ENCODE data around the gene ZKSCAN8.

Gene ZKSCAN8

DNA sequence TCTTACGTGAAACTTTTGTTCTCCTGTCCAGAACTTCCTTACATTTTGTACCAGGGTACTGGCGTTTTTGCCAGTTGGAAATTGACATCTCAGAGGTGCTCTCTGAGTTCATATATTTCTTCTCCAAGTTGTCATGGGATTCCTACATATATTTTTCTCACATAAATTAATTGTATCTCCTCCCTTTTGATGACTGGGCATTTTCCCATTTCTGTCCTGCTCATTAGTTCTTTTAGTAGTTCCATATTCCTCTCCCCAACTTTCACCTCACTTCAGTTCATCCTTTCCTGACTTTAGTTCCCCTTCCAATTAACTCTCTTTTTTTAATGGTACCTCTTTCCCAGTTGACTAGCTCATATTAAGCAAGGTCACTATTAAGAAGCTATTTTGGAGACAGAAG, 10.8 kb downstream of the ZKSCAN8 start:
- H3K4me3 ChIP-seq (ENCODE audit: low read length in 2 of 2), result no peak overlapping the region
- DNase-seq (ENCODE audit: low spot score), result no peak
- peaks cover 50 to 100% of the 10 kb centered on the region in 2 donors for H3K36me3 ChIP-seq (replicated peaks in 1 of 2; ENCODE audit: control insufficient read depth in 2 of 2, insufficient read depth in 2 of 2, low read length in 2 of 2)
- no peak overlapping the region for H4K91ac ChIP-seq (ENCODE audit: low read depth, low read length, poor library complexity)
- H3K79me1 ChIP-seq (ENCODE audit: low read depth, low read length), result peaks cover 2% of the 10 kb centered on the region
- H3K18ac ChIP-seq (ENCODE audit: low read length), result no peak overlapping the region
- H3K14ac ChIP-seq (ENCODE audit: low read length), result no peak overlapping the region
- no peak overlapping the region for H3K9ac ChIP-seq (ENCODE audit: low read depth, low read length, poor library complexity)
- H3K9me3 ChIP-seq (replicated peaks in 1 of 2; ENCODE audit: control insufficient read depth in 2 of 2, insufficient read depth in 1 of 2, low read depth in 1 of 2, low read length in 2 of 2), result peaks cover 9 to 11% of the 10 kb centered on the region in 2 donors
- no peak overlapping the region for H3K4me2 ChIP-seq (ENCODE audit: insufficient read depth, low read length, poor library complexity, severe bottlenecking)
- no peak overlapping the region for H2AFZ ChIP-seq (ENCODE audit: low read length)
- H3K27me3 ChIP-seq (ENCODE audit: control insufficient read depth in 3 of 3, insufficient read depth in 3 of 3, low read depth in 1 of 3, low read length in 3 of 3), result no peaks in the 10 kb centered on the region
- no peak overlapping the region for H3K4ac ChIP-seq (ENCODE audit: low read length)
- H2BK15ac ChIP-seq (ENCODE audit: low read length), result no peak overlapping the region
- H2BK12ac ChIP-seq (ENCODE audit: low read length), result no peak overlapping the region
- H2AK5ac ChIP-seq (ENCODE audit: low read depth, low read length), result no peak overlapping the region
- no peak overlapping the region for H3K23ac ChIP-seq (ENCODE audit: low read depth, low read length, poor library complexity)
- no peak overlapping the region for H2BK5ac ChIP-seq (ENCODE audit: low read length)
- H3K27ac ChIP-seq (replicated peaks; ENCODE audit: low read length), result no peak overlapping the region
- H2BK120ac ChIP-seq (ENCODE audit: low read depth, low read length), result no peak overlapping the region
- no peaks in the 10 kb centered on the region for H3K4me1 ChIP-seq (ENCODE audit: control insufficient read depth in 2 of 2, insufficient read depth in 1 of 2, low read depth in 1 of 2, low read length in 2 of 2)
- WGBS, 2 donors (ENCODE audit: extremely low coverage in 2 of 2, insufficient read length in 2 of 2, insufficient replicate concordance in 1 of 2), result no CpG with 5 or more reads among the region's 2 CpGs
- no peak overlapping the region for H4K8ac ChIP-seq (ENCODE audit: low read depth, low read length)

DNA sequence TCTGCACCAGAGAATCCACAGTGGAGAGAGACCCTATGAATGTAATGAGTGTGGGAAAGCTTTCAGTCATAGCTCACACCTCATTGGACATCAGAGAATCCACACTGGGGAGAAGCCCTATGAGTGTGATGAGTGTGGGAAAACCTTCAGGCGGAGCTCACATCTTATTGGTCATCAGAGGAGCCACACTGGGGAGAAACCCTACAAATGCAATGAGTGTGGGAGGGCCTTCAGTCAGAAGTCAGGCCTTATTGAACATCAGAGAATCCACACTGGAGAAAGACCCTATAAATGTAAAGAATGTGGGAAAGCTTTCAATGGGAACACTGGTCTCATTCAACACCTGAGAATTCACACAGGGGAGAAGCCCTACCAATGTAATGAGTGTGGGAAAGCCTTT, 11.9 kb downstream of the ZKSCAN8 start:
- Histone ChIP-seq H3K4me2 (ENCODE audit: insufficient read depth, low read length, poor library complexity, severe bottlenecking) (no peak overlapping the region), H3K79me1 (ENCODE audit: low read depth, low read length) (no peaks in the 10 kb centered on the region), H2BK15ac (ENCODE audit: low read length) (no peak overlapping the region), H2BK5ac (ENCODE audit: low read length) (no peak overlapping the region), H3K27ac (replicated peaks; ENCODE audit: low read length) (no peak overlapping the region), H3K36me3 (replicated peaks in 1 of 2; ENCODE audit: control insufficient read depth in 2 of 2, insufficient read depth in 2 of 2, low read length in 2 of 2) (peaks cover 43 to 99% of the 10 kb centered on the region in 2 donors), H3K4me3 (ENCODE audit: low read length in 2 of 2) (no peak overlapping the region), H3K27me3 (ENCODE audit: control insufficient read depth in 3 of 3, insufficient read depth in 3 of 3, low read depth in 1 of 3, low read length in 3 of 3) (no peaks in the 10 kb centered on the region), H2BK12ac (ENCODE audit: low read length) (no peak overlapping the region), H3K18ac (ENCODE audit: low read length) (no peak overlapping the region), H2AK5ac (ENCODE audit: low read depth, low read length) (no peak overlapping the region), H4K91ac (ENCODE audit: low read depth, low read length, poor library complexity) (no peak overlapping the region), H4K8ac (ENCODE audit: low read depth, low read length) (no peak overlapping the region), H3K23ac (ENCODE audit: low read depth, low read length, poor library complexity) (no peak overlapping the region), H3K9me3 (replicated peaks in 1 of 2; ENCODE audit: control insufficient read depth in 2 of 2, insufficient read depth in 1 of 2, low read depth in 1 of 2, low read length in 2 of 2) (peaks cover 9 to 11% of the 10 kb centered on the region in 2 donors), H3K14ac (ENCODE audit: low read length) (no peak overlapping the region), H3K9ac (ENCODE audit: low read depth, low read length, poor library complexity) (no peak overlapping the region), H2AFZ (ENCODE audit: low read length) (no peak overlapping the region), H3K4me1 (ENCODE audit: control insufficient read depth in 2 of 2, insufficient read depth in 1 of 2, low read depth in 1 of 2, low read length in 2 of 2) (no peaks in the 10 kb centered on the region), H2BK120ac (ENCODE audit: low read depth, low read length) (no peak overlapping the region), H3K4ac (ENCODE audit: low read length) (no peak overlapping the region)
- DNase-seq (ENCODE audit: low spot score), result no peak
- no CpG with 5 or more reads among the region's 1 CpG for WGBS, 2 donors (ENCODE audit: extremely low coverage in 2 of 2, insufficient read length in 2 of 2, insufficient replicate concordance in 1 of 2)

DNA sequence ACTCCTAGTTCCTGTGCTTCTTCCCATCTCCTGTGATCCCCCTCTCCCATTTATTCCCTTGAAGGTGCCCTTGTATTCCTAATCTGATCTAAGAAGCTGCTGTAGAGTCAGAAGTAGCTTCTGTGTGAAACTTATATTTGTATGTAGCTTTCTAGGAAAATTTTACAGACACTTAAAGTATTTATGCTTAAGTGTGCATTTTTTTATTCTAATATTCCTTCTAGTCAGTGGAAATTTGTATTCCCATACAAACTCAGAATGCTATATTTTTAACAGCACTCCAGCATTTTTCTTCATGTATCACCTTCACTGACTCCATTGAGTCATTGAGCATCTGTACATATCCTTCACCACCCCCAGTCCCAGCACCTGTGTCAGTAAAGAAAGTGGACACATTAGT, 12.7 kb downstream of the ZKSCAN8 start:
- H3K9ac ChIP-seq (ENCODE audit: low read depth, low read length, poor library complexity), result no peak overlapping the region
- no peak overlapping the region for H3K4me2 ChIP-seq (ENCODE audit: insufficient read depth, low read length, poor library complexity, severe bottlenecking)
- H4K91ac ChIP-seq (ENCODE audit: low read depth, low read length, poor library complexity), result no peak overlapping the region
- H2BK12ac ChIP-seq (ENCODE audit: low read length), result no peak overlapping the region
- peaks cover 38 to 99% of the 10 kb centered on the region in 2 donors for H3K36me3 ChIP-seq (replicated peaks in 1 of 2; ENCODE audit: control insufficient read depth in 2 of 2, insufficient read depth in 2 of 2, low read length in 2 of 2)
- H3K4me3 ChIP-seq (ENCODE audit: low read length in 2 of 2), result no peak overlapping the region
- H2AK5ac ChIP-seq (ENCODE audit: low read depth, low read length), result no peak overlapping the region
- no peaks in the 10 kb centered on the region for H3K27me3 ChIP-seq (ENCODE audit: control insufficient read depth in 3 of 3, insufficient read depth in 3 of 3, low read depth in 1 of 3, low read length in 3 of 3)
- no peak overlapping the region for H2AFZ ChIP-seq (ENCODE audit: low read length)
- no peak overlapping the region for H3K23ac ChIP-seq (ENCODE audit: low read depth, low read length, poor library complexity)
- no peak overlapping the region for H2BK5ac ChIP-seq (ENCODE audit: low read length)
- no peak overlapping the region for H2BK15ac ChIP-seq (ENCODE audit: low read length)
- H3K79me1 ChIP-seq (ENCODE audit: low read depth, low read length), result no peaks in the 10 kb centered on the region
- no peak overlapping the region for H3K4ac ChIP-seq (ENCODE audit: low read length)
- H4K8ac ChIP-seq (ENCODE audit: low read depth, low read length), result no peak overlapping the region
- H3K9me3 ChIP-seq (replicated peaks in 1 of 2; ENCODE audit: control insufficient read depth in 2 of 2, insufficient read depth in 1 of 2, low read depth in 1 of 2, low read length in 2 of 2), result peaks cover 9 to 11% of the 10 kb centered on the region in 2 donors
- H3K27ac ChIP-seq (replicated peaks; ENCODE audit: low read length), result no peak overlapping the region
- H2BK120ac ChIP-seq (ENCODE audit: low read depth, low read length), result no peak overlapping the region
- no peak overlapping the region for H3K18ac ChIP-seq (ENCODE audit: low read length)
- H3K14ac ChIP-seq (ENCODE audit: low read length), result no peak overlapping the region
- no peak for DNase-seq (ENCODE audit: low spot score)
- H3K4me1 ChIP-seq (ENCODE audit: control insufficient read depth in 2 of 2, insufficient read depth in 1 of 2, low read depth in 1 of 2, low read length in 2 of 2), result no peaks in the 10 kb centered on the region

DNA sequence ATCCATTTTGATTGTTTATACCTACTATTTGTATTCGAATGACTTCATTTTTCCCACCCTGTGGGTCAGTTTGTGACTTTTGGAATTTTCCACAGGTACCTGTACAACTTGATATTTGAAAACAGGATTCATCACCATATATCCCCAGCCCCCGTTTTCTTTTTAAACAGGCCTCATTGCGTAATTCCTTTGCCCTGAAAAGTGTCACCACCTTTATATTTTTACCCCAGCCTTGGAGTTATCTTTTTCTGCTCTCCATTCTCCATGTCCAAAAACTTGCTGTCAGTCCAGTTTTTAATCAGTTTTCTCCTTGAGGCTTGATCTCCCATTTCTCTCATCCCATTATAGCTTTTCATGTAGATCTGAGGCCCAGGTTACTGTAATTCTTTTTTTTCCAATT, 16.6 kb downstream of the ZKSCAN8 start:
- no peak overlapping the region for H2BK12ac ChIP-seq (ENCODE audit: low read length)
- no peak overlapping the region for H3K4ac ChIP-seq (ENCODE audit: low read length)
- H3K9ac ChIP-seq (ENCODE audit: low read depth, low read length, poor library complexity), result no peak overlapping the region
- H3K79me1 ChIP-seq (ENCODE audit: low read depth, low read length), result no peaks in the 10 kb centered on the region
- H3K27me3 ChIP-seq (ENCODE audit: control insufficient read depth in 3 of 3, insufficient read depth in 3 of 3, low read depth in 1 of 3, low read length in 3 of 3), result no peaks in the 10 kb centered on the region
- H3K4me1 ChIP-seq (ENCODE audit: control insufficient read depth in 2 of 2, insufficient read depth in 1 of 2, low read depth in 1 of 2, low read length in 2 of 2), result peaks cover 0 to 1% of the 10 kb centered on the region in 2 donors
- H2BK5ac ChIP-seq (ENCODE audit: low read length), result no peak overlapping the region
- DNase-seq (ENCODE audit: low spot score), result no peak
- H2AK5ac ChIP-seq (ENCODE audit: low read depth, low read length), result no peak overlapping the region
- no peak overlapping the region for H3K23ac ChIP-seq (ENCODE audit: low read depth, low read length, poor library complexity)
- no peak overlapping the region for H4K8ac ChIP-seq (ENCODE audit: low read depth, low read length)
- H3K27ac ChIP-seq (replicated peaks; ENCODE audit: low read length), result no peak overlapping the region
- no peak overlapping the region for H4K91ac ChIP-seq (ENCODE audit: low read depth, low read length, poor library complexity)
- no peak overlapping the region for H3K4me3 ChIP-seq (ENCODE audit: low read length in 2 of 2)
- H2AFZ ChIP-seq (ENCODE audit: low read length), result no peak overlapping the region
- H3K14ac ChIP-seq (ENCODE audit: low read length), result no peak overlapping the region
- H3K9me3 ChIP-seq (replicated peaks in 1 of 2; ENCODE audit: control insufficient read depth in 2 of 2, insufficient read depth in 1 of 2, low read depth in 1 of 2, low read length in 2 of 2), result peaks cover 0 to 7% of the 10 kb centered on the region in 2 donors
- WGBS, 2 donors (ENCODE audit: extremely low coverage in 2 of 2, insufficient read length in 2 of 2, insufficient replicate concordance in 1 of 2), result no CpG with 5 or more reads among the region's 3 CpGs
- peaks cover 17 to 61% of the 10 kb centered on the region in 2 donors for H3K36me3 ChIP-seq (replicated peaks in 1 of 2; ENCODE audit: control insufficient read depth in 2 of 2, insufficient read depth in 2 of 2, low read length in 2 of 2)
- H2BK15ac ChIP-seq (ENCODE audit: low read length), result no peak overlapping the region
- H3K4me2 ChIP-seq (ENCODE audit: insufficient read depth, low read length, poor library complexity, severe bottlenecking), result no peak overlapping the region
- no peak overlapping the region for H3K18ac ChIP-seq (ENCODE audit: low read length)
- no peak overlapping the region for H2BK120ac ChIP-seq (ENCODE audit: low read depth, low read length)

All from neuronal stem cell (in vitro differentiated cells).